A172 (cell line): ENCODE results near the gene PHLPP2. TPM values are rescaled to one million over a fixed set of nuclear protein-coding genes. Genes with fewer than 3 reads are reported as not detected.
A peak's percentile ranks its signal among the peaks of the same experiment; 100 is the strongest.
"Not testable (repeated sequence)": the region's sequence is repeated elsewhere in the genome, so short reads cannot be mapped to it uniquely, and the experiment has no call there.

Experiments used
- DNase-seq: peaks from one replicate; pipeline ENCODE4 v3.0.0-alpha.2; 2015; ENCODE audit warnings: low spot score
- total RNA-seq: library from RNA; depleted of rRNA; stranded (reverse); fragments of >200 nt; shearing (Covaris generic); gene quantifications from 2 replicates; pipeline ENCODE4 v1.2.3, GENCODE V29; 2014

The PHLPP2 gene
- total RNA-seq, 1 experiment from 2014 or later = 14.6 TPM

GRCh38 chr16:71721066-71721740, 3.3 kb downstream of the PHLPP2 start:
- no peak for DNase-seq

- no peak for DNase-seq
Measured at GRCh38 chr16:71712501-71712900, 12.0 kb downstream of the PHLPP2 start.

- DNase-seq = no peak
Measured at GRCh38 chr16:71711789-71712188, 12.7 kb downstream of the PHLPP2 start.

GRCh38 chr16:71709229-71709781, 15.2 kb downstream of the PHLPP2 start:
- DNase-seq = peak; percentile 56

- no peak for DNase-seq
Measured at GRCh38 chr16:71708696-71709095, 15.8 kb downstream of the PHLPP2 start.

- no peak for DNase-seq
Measured at GRCh38 chr16:71707199-71707598, 17.3 kb downstream of the PHLPP2 start.

GRCh38 chr16:71706046-71706445, 18.5 kb downstream of the PHLPP2 start:
- DNase-seq = no peak

GRCh38 chr16:71703333-71703732, 21.2 kb downstream of the PHLPP2 start:
- DNase-seq = no peak

- no peak for DNase-seq
Measured at GRCh38 chr16:71700831-71701230, 23.7 kb downstream of the PHLPP2 start.

- no peak for DNase-seq
Measured at GRCh38 chr16:71698491-71698890, 26.0 kb downstream of the PHLPP2 start.

GRCh38 chr16:71693164-71693563, 31.3 kb downstream of the PHLPP2 start:
- DNase-seq = no peak

- no peak for DNase-seq
Measured at GRCh38 chr16:71689901-71690300, 34.6 kb downstream of the PHLPP2 start.

- DNase-seq = no peak
Measured at GRCh38 chr16:71687861-71688260, 36.6 kb downstream of the PHLPP2 start.

- DNase-seq = not testable (repeated sequence)
Measured at GRCh38 chr16:71684280-71684679, 40.2 kb downstream of the PHLPP2 start.

GRCh38 chr16:71681360-71681759, 43.1 kb downstream of the PHLPP2 start:
- no peak for DNase-seq

GRCh38 chr16:71676236-71676635, 48.3 kb downstream of the PHLPP2 start:
- no peak for DNase-seq

- no peak for DNase-seq
Measured at GRCh38 chr16:71675380-71675779, 49.1 kb downstream of the PHLPP2 start.

- no peak for DNase-seq
Measured at GRCh38 chr16:71674229-71674628, 50.3 kb downstream of the PHLPP2 start.

GRCh38 chr16:71673582-71673973, 50.9 kb downstream of the PHLPP2 start:
- DNase-seq = no peak

- no peak for DNase-seq
Measured at GRCh38 chr16:71672803-71673581, 51.5 kb downstream of the PHLPP2 start.

GRCh38 chr16:71672125-71672524, 52.4 kb downstream of the PHLPP2 start:
- no peak for DNase-seq

GRCh38 chr16:71671165-71671564, 53.3 kb downstream of the PHLPP2 start:
- DNase-seq = no peak

GRCh38 chr16:71670537-71670936, 54.0 kb downstream of the PHLPP2 start:
- DNase-seq = no peak
